HG02571 (cell line): ENCODE data around the gene MAP3K3.
A peak's percentile ranks its signal among the peaks of the same experiment; 100 is the strongest.

ENCODE experiments used
- ATAC-seq: cut with Tn5 transposase; IDR thresholded peaks from one replicate; pipeline ENCODE4 v1.9.1; 2021; ENCODE audit warnings: mild to moderate bottlenecking, moderate library complexity; ENCODE audit not compliant: unreplicated experiment

Gene MAP3K3

GRCh38 chr17:63621229-63621683 is 961 bp upstream of the MAP3K3 start:
- no peak for ATAC-seq

- peak; percentile 27 for ATAC-seq
These were observed 565 bp downstream of the MAP3K3 start for GRCh38 chr17:63622574-63623390.

- no peak for ATAC-seq
These were observed 1.7 kb downstream of the MAP3K3 start for GRCh38 chr17:63623786-63624530.

GRCh38 chr17:63624531-63624880 is 2.3 kb downstream of the MAP3K3 start:
- no peak for ATAC-seq

GRCh38 chr17:63626551-63627180 is 4.4 kb downstream of the MAP3K3 start:
- no peak for ATAC-seq

GRCh38 chr17:63629627-63630026 is 7.4 kb downstream of the MAP3K3 start:
- ATAC-seq = no peak

- no peak for ATAC-seq
These were observed 8.8 kb downstream of the MAP3K3 start for GRCh38 chr17:63631062-63631461.

- ATAC-seq = no peak
These were observed 9.4 kb downstream of the MAP3K3 start for GRCh38 chr17:63631626-63632025.

- no peak for ATAC-seq
These were observed 11.5 kb downstream of the MAP3K3 start for GRCh38 chr17:63633742-63634141.

GRCh38 chr17:63634163-63634562 is 11.9 kb downstream of the MAP3K3 start:
- no peak for ATAC-seq

GRCh38 chr17:63634816-63635215 is 12.6 kb downstream of the MAP3K3 start:
- ATAC-seq = no peak

- ATAC-seq = no peak
These were observed 13.1 kb downstream of the MAP3K3 start for GRCh38 chr17:63635290-63635689.

GRCh38 chr17:63635787-63636186 is 13.6 kb downstream of the MAP3K3 start:
- ATAC-seq = no peak

- no peak for ATAC-seq
These were observed 16.9 kb downstream of the MAP3K3 start for GRCh38 chr17:63639125-63639524.

- no peak for ATAC-seq
These were observed 17.8 kb downstream of the MAP3K3 start for GRCh38 chr17:63640038-63640437.

GRCh38 chr17:63641692-63642448 is 19.7 kb downstream of the MAP3K3 start:
- ATAC-seq = no peak

- no peak for ATAC-seq
These were observed 22.6 kb downstream of the MAP3K3 start for GRCh38 chr17:63644846-63645245.

- peak; percentile 49 for ATAC-seq
These were observed 23.7 kb downstream of the MAP3K3 start for GRCh38 chr17:63645775-63646487.

- peak; percentile 80 for ATAC-seq
These were observed 24.2 kb downstream of the MAP3K3 start for GRCh38 chr17:63646488-63646806.

- ATAC-seq = no peak
These were observed 25.0 kb downstream of the MAP3K3 start for GRCh38 chr17:63647065-63647725.
